HUDEP-2 (cell line): ENCODE measurements around the gene SPAG16.
"Not testable (repeated sequence)": the region's sequence is repeated elsewhere in the genome, so short reads cannot be mapped to it uniquely, and the experiment has no call there.

Source experiments
- DNase-seq, 76 experiments: peaks; one replicate each; lab custom pipeline; 2025; ENCODE audit not compliant: unreplicated experiment in 76 of 76; lab: John Stamatoyannopoulos, UW

SPAG16 gene

DNA sequence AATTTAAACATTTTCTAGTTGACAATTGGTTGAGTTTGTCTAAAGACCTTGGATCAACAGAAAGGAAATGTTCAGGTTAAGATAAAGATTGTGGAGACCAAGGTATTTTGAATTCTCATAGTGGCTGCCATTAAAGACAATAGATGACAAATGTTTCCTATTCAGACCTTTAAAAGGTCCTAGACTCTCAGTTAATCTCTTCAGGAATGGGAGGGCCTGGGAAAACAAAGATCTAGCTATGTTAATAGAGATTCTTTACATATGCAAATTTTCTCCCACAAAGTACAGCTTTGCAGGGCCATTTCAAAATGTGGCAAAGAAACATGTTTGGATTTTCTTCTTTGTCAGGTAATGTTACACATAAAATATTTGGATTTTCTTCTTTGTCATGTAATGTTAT is 403.9 kb downstream of the SPAG16 start:
- DNase-seq = no peak

GRCh38 chr2:213688825-213689224 is 404.6 kb downstream of the SPAG16 start:
- not testable (repeated sequence) for DNase-seq

DNA sequence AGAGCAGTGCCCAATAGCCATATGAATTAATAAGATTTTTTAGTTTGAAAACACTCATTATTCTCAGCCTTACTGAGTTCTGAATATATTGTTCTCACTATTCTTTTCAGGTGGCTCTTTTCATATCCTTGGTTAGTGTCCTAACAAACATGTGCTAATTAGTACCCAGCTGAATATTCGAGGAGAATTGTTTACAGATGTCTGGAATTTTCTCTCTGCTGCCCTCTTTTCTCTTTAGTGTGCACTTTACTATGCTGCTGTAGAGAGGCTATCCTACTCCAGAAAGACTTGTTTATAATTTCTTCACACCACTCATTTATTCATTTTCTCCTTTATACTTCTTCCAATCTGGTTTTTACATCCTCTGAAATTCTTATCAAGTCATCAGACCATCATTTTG is 405.3 kb downstream of the SPAG16 start:
- DNase-seq = no peak

GRCh38 chr2:213691351-213691750 is 407.1 kb downstream of the SPAG16 start:
- no peak for DNase-seq

- no peak for DNase-seq
Observed at GRCh38 chr2:213696442-213696841, 412.2 kb downstream of the SPAG16 start.

DNA sequence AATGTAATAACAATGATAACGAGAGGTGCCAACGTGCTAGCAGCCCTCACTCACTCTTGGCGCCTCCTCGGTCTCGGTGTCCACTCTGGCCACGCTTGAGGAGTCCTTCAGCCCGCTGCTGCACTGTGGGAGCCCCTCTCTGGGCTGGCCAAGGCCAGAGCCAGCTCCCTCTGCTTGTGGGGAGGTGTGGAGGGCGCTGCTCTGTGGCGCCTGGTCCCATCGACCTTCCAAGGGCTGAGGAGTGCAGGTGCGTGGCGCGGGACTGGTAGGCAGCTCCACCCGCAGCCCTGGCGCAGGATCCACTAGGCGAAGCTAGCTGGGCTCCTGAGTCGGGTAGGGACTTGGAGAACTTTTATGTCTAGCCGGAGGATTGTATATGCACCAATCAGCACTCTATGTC is 417.1 kb downstream of the SPAG16 start:
- not testable (repeated sequence) for DNase-seq

GRCh38 chr2:213703406-213704098 is 419.3 kb downstream of the SPAG16 start:
- DNase-seq = no peak

DNA sequence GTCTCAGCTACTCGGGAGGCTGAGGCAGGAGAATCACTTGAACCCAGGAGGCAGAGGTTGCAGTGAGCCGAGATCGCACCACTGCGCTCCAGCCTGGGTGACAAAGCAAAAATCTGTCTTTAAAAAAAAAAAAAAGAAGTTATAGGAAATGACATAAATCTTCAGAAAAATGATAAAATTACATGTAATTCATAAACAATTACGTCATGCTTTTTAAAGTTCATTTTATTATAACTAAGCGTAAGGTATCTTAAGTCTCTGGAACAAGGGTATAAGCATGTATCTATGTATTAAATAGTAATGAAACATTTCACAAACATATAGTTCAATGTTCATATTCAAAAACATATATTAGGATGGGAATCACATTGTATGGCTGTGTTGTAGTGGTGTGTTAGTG is 425.9 kb downstream of the SPAG16 start:
- DNase-seq = no peak

DNA sequence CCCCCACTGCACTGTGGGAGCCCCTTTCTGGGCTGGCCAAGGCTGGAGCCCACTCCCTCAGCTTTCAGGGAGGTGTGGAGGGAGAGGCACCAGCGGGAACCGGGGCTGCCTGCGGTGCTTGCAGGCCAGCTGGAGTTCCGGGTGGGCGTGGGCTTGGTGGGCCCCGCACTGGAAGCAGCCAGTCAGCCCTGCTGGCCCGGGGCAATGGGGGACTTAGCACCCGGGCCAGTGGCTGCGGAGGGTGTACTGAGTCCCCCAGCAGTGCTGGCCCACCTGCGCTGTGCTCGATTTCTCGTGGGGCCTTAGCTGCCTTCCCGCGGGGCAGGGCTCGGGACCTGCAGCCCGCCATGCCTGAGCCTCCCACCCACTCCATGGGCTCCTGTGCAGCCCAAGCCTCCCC is 434.1 kb downstream of the SPAG16 start:
- DNase-seq = not testable (repeated sequence)

GRCh38 chr2:213722565-213722964 is 438.3 kb downstream of the SPAG16 start:
- no peak for DNase-seq

DNA sequence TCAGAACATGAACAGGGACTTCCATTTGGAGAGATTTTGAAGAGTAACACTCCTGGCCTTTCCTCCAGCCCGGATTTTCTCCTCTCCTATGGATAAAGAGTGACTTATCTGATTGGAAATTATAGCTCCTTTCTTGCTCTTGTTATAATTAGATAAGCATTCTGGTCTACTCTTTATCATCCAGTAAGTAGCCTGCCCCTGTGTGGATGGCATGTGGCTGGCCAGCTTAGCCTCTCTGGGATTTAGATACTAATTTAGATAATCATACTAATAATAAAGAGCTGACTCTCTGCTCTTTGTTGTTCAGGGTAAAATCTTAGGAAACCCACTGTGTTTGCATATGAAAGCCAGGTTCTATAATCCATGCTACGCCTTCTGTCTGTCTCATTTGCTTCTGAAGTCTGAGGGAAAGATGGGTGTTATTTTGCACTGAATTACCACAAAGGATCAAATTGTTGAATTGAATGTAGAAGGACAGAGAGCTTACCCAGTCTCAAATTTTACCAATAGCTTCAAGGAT is 438.8 kb downstream of the SPAG16 start:
- no peak for DNase-seq

- no peak for DNase-seq
Observed at GRCh38 chr2:213723707-213724106, 439.4 kb downstream of the SPAG16 start.

GRCh38 chr2:213726101-213726500 is 441.8 kb downstream of the SPAG16 start:
- DNase-seq = no peak

GRCh38 chr2:213733893-213734292 is 449.6 kb downstream of the SPAG16 start:
- DNase-seq = no peak

DNA sequence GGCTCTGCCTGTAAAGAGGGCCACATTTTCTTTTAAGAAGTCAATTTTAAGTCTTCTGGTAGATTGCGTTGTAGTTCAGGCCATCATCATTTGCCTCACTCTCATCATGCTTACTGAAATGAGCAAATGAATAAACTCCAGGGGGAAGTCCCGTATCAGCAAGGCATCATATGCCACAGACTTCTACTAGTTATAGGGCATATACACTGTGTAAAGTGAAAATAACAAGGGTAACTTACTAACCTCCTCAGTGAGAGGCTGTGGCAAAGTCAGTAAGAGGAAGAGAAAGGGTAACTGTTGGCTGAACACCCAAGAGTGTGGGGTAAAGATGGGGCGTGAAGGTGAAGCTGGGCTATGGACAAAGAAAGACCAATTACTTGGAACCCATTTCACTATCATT is 456.2 kb downstream of the SPAG16 start:
- no peak for DNase-seq

- DNase-seq = no peak
Observed at GRCh38 chr2:213751446-213751845, 467.2 kb downstream of the SPAG16 start.

- DNase-seq = no peak
Observed at GRCh38 chr2:213752575-213752974, 468.3 kb downstream of the SPAG16 start.

GRCh38 chr2:213757525-213757924 is 473.3 kb downstream of the SPAG16 start:
- DNase-seq = no peak

GRCh38 chr2:213763354-213763753 is 479.1 kb downstream of the SPAG16 start:
- no peak for DNase-seq

GRCh38 chr2:213763963-213764362 is 479.7 kb downstream of the SPAG16 start:
- DNase-seq = no peak

DNA sequence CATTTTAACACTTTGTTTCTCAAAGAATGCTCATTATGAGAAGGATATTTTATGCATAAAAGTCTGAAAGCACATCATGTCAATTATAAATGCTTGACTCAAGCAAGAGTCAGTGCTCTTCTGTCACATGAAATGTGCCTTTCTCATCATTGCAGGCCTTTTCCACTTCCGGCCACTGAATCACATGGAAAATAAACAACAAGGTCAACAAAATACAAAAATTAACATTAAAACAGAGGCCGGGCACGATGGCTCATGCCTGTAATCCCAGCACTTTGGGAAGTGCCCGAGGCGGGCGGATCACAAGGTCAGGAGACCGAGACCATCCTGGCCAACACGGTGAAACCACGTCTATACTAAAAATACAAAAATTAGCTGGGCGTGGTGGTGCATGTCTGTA is 480.6 kb downstream of the SPAG16 start:
- DNase-seq = no peak

DNA sequence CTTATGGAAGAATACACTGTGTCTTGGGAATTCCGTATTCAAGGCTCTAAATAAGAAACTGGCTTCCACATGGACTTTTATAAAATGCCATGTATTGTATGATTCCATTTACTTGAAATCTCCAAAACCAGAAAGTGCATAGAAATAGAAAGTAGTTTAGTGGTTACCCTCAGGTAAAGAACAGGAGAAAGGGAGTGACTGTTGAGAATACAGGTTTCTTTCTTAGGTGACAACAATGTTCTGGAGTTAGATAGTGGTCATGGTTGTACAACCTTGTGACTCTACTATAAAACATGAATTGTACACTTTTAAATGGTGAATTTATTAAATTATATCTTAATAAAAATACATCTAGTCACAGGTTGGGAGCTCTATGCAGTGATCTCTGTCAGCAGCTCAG is 481.8 kb downstream of the SPAG16 start:
- no peak for DNase-seq

GRCh38 chr2:213766465-213766901 is 482.2 kb downstream of the SPAG16 start:
- DNase-seq = no peak
